HG03432 (cell line): Measurements from ENCODE around the gene PPP1R2C.

ENCODE experiments used
- ATAC-seq: cut with Tn5 transposase; IDR thresholded peaks from one replicate; pipeline ENCODE4 v1.9.1; 2021; ENCODE audit warnings: mild to moderate bottlenecking, moderate library complexity; ENCODE audit not compliant: unreplicated experiment

The PPP1R2C gene

DNA sequence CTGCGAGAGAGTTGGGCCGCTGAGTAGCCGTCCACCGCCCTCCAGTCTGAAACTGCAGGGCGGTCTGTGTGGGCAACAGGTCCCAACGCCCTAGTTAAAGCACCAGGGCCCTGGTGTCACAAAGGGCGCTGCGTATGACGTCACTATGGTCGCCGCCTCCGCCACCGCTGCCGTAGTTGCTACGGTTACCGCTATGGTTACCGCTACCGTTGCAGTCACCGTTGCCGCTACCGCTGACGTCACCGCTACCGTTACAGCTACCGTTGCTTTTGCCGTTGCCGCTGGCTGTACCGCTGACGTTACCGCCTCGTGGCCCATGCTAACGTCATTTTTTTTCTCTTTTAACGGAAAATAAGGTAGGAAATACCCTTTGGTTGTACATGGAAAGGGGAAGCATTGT lies at the start of gene PPP1R2C:
PPP1R2C (minus strand) TSS at position 68 of the 400 bp plus-strand sequence. CDS start 84 bp downstream, outside the sequence.
- ATAC-seq, result no peak

DNA sequence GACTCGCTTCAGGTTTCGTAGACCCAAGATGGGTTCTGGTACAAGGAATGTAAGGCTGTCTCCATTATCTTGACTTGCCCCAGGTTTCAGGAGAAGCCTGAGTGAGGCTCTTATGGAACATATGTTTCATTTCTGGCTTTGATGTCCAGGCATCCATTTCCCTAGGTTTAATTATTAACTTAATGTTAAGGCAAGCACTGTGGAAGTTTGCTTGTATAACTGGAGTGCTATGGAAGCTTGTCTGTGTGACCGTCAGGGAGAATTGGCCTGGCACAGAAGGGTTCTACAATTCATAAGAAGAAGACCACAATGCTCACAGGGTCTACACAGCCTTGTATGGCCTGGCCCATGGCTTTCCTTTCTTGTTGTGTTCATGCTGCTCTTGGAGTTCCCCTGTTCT lies 47.2 kb upstream of the PPP1R2C start:
- no peak for ATAC-seq

DNA sequence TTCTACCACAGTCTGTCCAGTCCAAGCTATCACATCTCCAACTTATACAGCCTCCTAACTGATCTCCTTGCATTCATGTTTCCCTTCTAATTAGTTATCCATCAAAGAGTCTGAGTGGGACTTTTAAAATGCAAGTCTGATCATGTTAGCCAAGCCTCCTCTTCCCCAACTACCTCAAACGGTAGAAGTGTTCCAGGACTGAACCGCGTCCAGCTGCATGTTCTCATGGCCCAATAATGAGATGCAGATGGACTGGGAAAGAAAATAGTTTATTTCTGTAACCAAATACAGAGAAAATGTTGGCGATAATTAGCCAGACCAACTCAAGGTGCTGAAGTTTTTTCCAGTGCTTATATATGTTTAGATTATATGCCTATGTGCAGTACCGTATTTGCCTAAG lies 46.6 kb upstream of the PPP1R2C start:
- no peak for ATAC-seq

DNA sequence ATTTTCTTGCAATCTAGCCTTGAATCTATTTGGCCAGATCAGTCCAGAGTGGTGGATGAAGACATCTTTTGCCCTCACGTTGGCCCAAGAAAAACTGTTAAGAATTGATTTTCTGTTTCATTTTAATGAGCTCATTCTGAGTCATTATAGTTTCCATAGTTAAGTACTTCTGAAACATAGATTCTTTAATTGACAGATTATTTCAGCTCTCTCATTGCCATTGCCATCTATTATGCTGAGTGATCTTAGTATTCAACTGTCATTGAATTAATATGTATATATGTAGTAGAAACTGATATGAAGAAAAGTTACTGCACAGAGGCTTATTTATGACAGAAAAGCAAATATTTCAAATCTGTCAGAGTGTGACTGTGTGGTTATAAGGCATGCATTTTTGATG lies 45.5 kb upstream of the PPP1R2C start:
- ATAC-seq, result no peak

DNA sequence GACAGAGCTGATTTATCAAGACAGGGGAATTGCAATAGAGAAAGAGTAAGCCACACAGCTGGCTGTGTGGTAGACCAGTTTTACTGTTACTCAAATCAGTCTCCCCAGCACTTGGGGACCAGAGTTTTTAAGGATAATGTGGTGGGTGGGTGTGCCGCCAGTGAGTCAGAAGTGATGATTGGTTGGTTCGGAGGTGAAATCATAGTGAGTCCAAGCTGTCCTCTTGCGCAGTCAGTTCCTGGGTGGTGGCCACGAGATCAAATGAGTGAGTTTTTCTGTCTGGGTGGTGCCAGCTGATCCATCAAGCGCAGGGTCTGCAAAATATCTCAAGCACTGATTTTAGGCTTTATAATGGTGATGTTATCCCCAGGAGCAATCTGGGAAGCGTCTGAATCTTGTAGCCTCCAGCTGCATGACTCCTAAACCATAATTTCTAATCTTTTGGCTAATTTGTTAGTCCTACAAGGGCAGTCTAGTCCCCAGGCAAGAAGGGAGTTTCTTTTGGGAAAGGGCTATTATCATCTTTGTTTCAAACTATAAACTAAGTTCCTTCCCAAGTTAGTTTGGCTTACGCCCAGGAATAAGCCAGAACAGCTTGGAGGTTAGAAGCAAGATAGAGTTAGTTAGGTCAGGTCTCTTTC lies 44.0 kb upstream of the PPP1R2C start:
- no peak for ATAC-seq

DNA sequence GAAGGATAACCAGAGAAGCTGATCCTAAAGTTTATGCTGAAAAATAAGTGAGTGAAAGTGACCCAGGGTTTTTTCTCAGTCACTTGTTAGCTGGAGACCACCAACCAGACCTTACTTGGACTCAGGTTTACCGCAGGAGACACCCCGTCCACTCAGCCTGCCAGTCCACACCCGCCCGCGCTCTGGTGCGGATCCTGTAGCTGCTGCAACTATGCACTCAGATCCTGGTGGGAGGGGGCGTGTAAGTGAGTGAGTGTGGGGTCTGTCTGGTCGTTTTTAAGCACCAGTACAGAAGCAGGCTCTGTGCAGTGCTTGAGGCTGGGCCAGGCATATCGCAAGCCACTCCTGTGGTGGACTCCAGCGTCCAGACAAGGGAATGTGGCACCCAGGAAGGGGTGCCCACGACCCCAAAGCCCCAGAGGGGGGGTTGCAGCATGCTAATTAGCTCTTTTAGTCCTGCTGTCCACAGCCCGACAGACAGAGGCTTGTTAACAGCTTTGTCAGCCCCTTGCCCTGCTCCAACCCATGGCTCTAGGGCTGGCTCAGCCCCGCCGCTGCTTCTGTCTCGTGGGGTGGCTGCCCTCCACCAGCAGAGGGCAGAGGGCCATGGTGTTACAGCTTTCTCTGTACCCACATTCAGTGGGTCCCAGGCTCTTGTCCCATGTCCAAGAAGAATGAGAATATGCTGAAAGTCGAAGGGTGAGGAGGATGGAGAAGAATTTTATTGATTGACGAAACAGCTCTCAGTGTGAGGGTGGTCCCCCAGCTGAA lies 40.4 kb upstream of the PPP1R2C start:
- ATAC-seq, result no peak

DNA sequence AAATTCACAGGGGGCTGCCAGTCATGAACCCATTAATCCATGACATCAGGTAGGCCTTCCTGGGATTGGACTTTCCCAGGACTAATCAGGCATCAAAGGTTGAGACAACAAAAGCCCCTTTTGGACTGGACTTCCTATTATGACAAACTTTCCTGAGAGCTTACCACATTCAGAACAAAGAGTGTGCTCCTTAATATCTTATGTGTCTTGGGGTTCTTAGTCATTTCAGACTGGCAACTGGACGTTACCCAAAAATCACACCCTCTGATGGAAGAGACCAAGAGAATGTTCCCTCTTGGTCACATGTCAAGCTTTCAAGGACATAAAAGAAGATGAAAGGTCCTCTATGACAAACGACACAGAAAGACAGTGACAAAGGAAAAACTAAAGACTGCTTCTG lies 31.6 kb upstream of the PPP1R2C start:
- no peak for ATAC-seq

DNA sequence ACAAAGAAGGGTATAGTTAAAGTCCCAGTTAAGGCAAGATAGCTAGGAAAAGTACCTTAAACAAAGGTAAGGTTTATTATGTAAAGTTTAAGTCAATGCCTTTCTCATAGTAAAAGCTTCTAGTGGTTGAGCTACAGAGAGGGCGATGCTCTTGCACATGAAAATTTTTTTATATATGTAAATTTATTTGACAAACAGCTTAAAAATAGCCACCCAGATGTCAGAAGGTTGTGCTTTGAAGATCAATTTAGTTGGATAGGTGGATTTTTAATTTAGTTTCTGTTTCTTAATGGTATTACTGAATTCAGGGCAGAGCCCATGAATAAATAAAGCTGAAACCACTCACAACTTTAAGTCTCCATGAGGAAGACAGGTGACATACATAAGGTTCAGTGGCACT lies 29.4 kb upstream of the PPP1R2C start:
- ATAC-seq, result no peak

DNA sequence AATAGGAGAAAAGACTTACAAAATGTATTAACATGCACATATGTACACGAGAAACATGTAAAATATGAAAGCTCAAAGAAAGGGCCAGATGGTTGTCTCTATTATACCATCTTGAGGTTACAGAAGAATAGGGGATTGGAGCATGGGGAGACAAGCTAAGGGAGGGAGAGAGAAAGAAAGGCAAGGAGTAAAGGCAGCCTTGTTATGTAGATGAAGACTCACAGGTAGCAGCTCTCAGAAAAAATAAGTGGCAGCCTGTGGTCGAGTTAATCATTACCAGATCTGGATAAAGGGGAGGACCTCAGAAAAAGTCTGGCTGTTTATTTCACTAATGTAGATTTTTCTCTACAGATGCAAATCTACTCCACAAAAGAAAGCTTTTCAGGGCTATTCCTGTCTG lies 26.6 kb upstream of the PPP1R2C start:
- ATAC-seq, result no peak

DNA sequence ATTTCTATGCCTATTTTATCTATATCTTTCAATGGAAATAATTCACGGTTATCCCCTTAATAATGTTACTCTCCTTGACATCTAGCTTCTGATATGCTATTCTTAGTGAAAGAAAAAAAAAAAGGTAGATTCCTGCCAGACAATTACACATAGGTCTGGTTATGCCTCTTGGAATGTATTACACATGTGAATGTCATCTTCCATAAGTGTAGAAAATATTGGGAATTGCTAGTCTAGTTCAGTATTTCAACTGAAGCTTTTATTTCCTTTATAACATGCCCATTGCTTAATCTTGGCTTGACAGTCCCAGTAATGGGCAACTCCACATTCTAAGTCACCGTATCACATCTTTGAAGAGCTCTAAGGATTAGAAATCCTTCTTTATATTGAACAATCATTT lies 25.4 kb upstream of the PPP1R2C start:
- ATAC-seq, result no peak

DNA sequence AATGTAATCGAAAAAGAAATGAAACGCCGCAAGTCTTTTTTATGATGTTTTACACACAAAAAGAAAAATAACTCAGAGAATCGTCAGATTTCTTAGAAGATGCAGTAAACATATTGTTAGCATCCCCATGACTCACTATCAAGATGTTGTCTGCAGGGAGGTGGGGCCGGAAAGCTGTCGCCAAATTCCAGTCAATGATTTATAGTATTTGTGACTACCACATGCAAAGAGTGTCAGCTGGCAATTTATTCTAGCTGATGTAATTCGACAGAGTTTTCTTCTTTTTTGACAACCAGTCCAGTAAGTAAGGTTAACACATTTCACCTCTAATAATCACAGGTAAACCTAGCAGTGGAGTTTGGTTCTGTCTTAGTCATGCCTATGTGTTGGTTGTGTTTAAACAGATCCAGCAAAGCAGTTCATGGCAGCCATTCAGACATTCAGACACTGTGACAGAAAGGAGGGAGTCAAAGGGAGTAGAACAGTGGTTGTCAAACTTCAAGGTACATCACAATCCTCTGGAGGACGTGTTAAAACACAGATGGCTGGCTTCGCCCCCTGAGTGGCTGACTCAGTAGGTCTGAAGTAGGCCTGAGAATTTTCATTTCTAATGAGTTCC lies 19.8 kb upstream of the PPP1R2C start:
- ATAC-seq, result no peak

DNA sequence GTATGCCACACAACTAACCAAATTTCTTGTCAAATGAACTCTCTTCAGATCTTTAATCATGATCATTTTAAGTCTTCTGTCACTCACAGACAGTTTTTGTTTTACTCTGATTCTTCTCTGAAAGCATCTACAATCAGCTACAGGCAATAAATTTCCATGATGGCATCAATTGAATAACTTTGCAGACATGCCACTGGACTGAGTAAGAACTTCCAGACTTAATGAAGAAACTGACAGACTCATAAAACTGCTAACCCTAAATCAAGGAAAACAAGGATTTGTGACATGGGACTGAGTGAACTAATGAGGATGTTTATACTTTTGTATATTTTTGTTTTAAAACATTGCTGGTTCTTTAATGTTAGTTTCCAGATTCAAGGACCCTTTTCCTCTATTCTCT lies 5.5 kb upstream of the PPP1R2C start:
- ATAC-seq, result no peak

DNA sequence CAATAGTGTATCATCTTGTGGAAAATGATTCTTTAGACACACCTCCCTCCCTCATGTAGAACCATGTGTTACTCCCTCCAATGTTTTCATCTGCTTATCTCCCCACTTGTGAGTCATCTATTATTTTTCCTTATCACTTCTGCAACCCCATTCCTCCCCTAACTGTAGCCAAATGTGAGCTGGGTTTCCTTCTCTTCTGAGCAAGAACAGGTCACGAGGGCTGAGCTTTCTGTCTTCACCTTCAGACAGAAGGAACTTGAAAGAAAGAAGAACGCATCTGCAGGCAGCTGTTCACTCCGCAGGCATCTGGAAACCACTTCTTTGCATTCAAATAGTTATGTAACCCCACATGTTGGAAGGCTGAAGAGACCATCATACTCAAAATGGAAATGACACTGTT lies 1.8 kb downstream of the PPP1R2C start:
- ATAC-seq, result no peak

DNA sequence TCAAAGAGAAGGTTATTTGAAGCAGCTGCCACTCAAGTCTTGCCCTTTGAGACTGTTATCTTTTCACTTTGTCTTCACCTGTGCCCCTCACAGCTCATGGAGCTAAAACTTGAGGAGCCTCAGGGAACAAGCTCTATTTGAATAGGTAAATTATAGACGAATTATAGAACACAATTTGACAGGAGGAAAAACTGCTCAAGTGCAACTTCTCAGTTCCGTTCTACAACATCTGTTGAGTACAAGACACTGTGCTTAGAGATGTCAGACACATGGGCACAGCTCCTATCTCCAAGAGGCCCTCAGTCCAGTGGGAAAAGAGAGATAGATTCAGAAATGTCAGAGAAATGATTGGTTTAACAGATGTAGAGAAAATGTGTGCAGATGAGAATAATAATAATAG lies 5.1 kb downstream of the PPP1R2C start:
- ATAC-seq, result no peak

DNA sequence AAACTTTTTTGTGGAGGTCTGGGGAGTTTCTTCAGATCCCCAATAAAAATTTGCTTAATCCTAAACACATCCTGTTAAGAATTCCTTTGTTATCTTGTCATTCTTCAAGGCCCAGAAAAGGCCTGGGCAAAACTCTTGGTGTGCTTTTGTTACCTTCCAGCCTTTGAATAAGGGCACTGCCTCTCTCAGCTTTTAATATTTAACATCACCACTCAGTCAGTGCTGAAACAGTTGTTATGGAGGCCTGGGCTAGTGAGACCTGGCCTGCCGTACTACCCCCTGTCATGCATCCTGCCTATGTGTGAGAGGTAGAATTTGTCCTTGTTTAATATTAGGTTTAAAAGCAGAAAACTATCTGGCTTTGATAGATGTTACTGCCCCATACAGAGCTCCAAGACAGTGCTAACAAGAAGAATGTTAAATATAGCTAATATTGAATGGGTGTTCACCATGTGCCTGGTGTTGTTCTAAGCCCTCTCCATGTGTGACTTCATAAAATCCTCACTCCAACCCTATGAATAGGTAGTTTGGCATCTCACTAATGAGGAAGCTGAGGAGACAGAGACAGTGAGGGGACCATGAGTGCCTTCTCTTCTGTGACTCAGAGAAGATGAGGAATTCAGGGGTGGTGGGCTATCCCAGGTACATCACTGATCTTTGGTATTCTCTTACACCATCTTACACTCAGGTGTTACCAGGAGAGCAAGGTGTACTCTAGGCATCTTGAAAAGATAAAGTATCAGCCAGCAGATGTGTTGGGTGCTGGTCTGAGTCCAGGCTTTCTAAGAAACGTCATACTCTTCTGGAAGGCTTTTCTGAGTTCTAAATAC lies 6.2 kb downstream of the PPP1R2C start:
- ATAC-seq, result no peak

DNA sequence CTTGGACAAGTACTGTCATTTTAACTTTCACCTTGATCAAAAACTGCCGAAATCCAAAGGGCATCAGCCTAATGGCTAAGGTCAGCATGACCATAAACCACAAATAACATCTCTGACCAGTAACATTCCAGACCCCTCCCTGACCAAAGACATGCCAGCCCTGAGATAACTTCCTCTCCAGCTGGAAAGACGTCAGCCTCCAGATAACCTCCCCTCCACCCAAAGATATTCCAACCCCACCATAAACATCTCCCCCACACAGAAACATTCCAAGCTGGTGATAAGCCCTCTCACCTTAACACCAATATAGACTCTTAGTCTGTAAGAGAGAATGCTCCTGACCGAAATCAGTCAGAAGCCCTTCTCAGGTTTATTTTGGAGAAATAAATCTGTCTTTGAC lies 7.4 kb downstream of the PPP1R2C start:
- ATAC-seq, result no peak

DNA sequence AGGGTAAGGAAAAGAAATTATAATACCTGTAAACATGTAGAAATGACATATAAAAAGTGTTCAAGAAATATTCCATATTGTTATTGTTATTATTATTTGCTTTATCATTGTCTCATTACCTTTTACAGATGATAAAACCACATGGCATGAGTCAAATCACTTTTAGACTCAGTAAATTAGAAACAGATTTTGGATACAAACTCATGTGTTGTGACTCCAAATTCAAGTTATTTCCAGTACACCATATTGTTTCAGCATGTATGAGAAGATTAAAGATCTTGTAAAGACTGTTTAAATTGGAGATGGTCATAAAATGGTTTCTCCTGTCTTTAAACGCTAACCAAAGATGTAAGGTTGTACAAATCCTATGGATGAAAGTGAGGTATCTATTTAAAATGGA lies 18.1 kb downstream of the PPP1R2C start:
- ATAC-seq, result no peak

DNA sequence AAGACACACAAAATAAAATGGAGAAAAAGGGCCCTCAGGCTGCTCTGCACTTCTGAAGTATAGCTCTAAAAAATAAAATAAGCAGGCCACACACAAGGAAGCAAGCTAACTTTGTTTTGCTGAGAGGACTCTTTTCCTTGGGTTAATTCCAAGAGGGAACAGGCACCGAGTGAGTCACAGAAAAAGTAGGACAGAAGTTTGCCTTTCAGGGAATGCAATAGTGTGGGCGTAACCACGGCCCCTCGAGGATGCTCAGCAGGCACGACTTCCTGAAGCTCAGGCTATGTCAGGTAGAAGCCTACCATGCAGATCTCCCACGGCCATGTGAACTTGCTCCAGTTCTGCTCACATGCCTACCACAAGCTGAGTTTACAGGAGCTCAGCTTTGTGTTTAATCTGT lies 22.1 kb downstream of the PPP1R2C start:
- ATAC-seq, result no peak

DNA sequence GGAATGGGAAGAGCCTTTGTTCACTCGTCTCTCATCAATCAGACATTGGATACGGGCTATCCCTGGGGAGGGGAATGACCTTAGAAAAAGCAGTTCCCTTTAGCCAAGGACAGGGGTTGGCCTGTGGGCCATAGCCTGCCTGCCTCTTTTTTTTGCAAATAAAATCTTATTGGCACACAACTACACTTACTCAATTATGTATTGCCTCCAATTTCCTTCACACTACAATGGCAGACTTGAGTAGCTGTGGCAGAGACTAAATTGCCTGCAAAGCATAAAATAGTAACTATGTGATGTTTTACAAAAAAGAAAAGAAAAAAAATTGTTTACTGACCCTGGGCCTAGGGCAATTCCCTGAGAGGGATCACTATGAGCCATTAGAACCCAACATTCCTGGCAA lies 23.4 kb downstream of the PPP1R2C start:
- no peak for ATAC-seq

DNA sequence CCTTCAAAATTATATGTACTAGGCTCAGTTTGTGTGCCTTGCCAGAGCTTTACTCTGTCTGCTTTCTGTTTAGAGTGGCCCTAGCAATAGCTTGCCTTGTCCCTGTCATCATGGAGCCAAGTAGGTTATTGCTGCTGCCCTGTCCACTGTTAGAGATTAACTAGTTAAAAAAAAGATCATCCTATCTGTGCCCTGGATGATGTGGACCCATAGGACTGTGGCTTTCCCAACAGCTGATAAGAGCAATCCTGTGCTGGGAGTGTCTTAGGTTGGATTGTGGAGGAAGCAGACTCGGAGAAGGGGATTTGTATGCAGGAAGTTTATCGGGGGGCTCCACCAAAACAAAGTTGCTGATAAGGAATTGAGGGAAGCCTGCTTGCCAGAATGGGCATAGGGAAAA lies 23.8 kb downstream of the PPP1R2C start:
- no peak for ATAC-seq

DNA sequence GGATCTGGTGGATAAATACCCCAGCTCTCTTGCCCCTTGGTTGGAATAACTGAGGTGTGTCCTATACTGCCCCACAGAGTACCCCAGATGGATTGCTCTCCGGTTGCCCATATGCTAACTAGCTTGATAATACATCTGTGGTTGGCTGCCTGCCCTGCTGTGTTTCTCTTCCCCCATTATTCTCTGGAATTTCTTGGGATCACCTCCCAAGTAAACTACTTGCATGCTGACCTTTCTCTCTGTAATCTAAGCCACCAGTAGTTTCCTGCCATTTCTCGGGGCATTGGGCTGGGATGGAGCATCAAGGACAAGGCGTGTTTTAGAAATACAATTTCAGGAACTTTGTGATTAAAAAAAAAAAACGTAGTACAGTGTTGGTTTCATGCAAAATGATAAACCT lies 25.2 kb downstream of the PPP1R2C start:
- no peak for ATAC-seq
